ENCODE results near the gene RPL13. TPM values are rescaled to one million over a fixed set of nuclear protein-coding genes. Genes with fewer than 3 reads are reported as not detected.

RPL13 gene
- total RNA-seq, 6 donors from 2014 or later, result 1,332 to 3,837 (median 2,323) TPM

DNA sequence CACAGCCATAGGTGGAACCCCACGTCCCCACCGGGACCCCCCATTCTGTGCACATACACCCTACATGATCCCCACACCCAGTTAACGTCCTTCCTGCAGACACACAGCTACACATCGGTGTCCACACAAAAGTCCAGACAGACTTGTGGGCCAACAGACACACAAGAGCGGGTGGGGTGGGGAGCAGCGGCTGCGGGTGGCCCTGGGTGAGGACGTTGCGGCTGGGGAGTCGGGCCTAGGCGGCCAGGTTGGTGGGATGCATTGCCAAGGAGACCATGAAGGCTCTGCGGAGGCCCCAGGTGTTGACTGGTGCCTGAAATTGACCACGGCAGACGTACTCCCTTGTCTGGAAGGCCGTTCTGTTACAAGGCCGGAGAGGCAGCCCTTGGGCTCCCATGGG, 44.3 kb downstream of the RPL13 start:
- ATAC-seq (ENCODE audit: low FRiP score in 2 of 2), result no peak
- no peaks in the 10 kb centered on the region for H3K9me3 ChIP-seq
- no peak for TF ChIP-seq EP300 (IDR thresholded peaks at IDR 0.05)
- TF ChIP-seq, protein P1, sequence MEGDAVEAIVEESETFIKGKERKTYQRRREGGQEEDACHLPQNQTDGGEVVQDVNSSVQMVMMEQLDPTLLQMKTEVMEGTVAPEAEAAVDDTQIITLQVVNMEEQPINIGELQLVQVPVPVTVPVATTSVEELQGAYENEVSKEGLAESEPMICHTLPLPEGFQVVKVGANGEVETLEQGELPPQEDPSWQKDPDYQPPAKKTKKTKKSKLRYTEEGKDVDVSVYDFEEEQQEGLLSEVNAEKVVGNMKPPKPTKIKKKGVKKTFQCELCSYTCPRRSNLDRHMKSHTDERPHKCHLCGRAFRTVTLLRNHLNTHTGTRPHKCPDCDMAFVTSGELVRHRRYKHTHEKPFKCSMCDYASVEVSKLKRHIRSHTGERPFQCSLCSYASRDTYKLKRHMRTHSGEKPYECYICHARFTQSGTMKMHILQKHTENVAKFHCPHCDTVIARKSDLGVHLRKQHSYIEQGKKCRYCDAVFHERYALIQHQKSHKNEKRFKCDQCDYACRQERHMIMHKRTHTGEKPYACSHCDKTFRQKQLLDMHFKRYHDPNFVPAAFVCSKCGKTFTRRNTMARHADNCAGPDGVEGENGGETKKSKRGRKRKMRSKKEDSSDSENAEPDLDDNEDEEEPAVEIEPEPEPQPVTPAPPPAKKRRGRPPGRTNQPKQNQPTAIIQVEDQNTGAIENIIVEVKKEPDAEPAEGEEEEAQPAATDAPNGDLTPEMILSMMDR (IDR thresholded peaks at IDR 0.05), result no peak
- no peak for TF ChIP-seq POLR2AphosphoS5 (IDR thresholded peaks at IDR 0.05)
- TF ChIP-seq POLR2A (IDR thresholded peaks at IDR 0.05), result no peak
- H3K27ac ChIP-seq, result no peak overlapping the region
- no peaks in the 10 kb centered on the region for H3K27me3 ChIP-seq
- peaks cover 0 to 14% (median 11%) of the 10 kb centered on the region in 4 donors for H3K4me1 ChIP-seq
- 85 to 88% methylated on average over 7 to 16 of the region's 16 CpGs for WGBS, 2 donors
- H3K4me3 ChIP-seq, result no peak overlapping the region
- no peaks in the 10 kb centered on the region for H3K36me3 ChIP-seq
- DNase-seq, result peak in 1 of 2 donors; percentile 70

DNA sequence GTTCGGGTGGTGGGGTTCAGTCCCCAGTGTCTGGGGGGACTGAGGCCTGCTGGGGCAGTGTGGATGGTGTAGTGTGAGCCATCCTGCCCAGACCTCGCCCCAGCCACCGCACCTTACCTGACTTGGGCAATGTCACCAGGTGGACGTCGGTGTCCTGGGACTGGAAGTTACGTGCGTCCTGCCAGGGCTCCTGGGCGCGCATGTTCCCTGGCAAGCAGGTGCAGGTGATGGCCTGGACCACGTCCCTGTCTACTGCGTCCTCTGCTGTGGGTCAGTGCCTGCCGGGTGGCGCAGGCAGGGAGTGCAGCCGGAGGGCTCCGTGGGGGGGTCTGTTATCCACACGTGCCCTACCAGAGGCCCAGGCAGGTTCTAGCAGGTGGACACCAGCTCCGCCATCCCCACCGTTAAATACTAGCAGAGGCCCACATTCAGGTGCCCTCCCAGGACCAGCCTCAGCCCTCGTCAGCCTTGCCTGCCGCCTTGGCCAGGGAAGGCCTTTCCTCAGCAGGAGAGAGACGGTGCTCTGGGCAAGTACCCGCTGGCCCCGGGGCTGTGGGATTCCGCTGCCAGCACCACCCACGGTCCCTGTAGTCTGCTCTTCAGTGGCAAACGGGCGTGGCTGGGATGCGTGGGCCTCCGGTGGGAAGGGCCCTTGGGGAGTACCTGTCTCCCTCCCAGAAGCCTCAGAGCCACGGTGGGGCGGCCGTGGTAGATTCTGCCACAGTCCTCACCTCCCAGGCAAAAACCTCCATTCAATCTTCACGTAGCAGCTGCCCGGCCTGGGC, 44.9 kb downstream of the RPL13 start:
- WGBS, 2 donors, result 93% methylated on average over 31 of the region's 34 CpGs; no CpG with 5 or more reads in 1 of the 2 donors
- H3K27me3 ChIP-seq, result no peaks in the 10 kb centered on the region
- H3K4me1 ChIP-seq, result peaks cover 0 to 14% (median 11%) of the 10 kb centered on the region in 4 donors
- ATAC-seq (ENCODE audit: low FRiP score in 2 of 2) (no peak), DNase-seq (peak in 1 of 2 donors; percentile 64)
- no peak overlapping the region for H3K4me3 ChIP-seq
- no peak overlapping the region for H3K27ac ChIP-seq
- H3K36me3 ChIP-seq, result no peaks in the 10 kb centered on the region
- no peaks in the 10 kb centered on the region for H3K9me3 ChIP-seq
- no peak for TF ChIP-seq EP300 (IDR thresholded peaks at IDR 0.05)
- TF ChIP-seq POLR2A (IDR thresholded peaks at IDR 0.05), result no peak
- TF ChIP-seq POLR2AphosphoS5 (IDR thresholded peaks at IDR 0.05), result no peak
- TF ChIP-seq, protein P1 (IDR thresholded peaks at IDR 0.05), result no peak

DNA sequence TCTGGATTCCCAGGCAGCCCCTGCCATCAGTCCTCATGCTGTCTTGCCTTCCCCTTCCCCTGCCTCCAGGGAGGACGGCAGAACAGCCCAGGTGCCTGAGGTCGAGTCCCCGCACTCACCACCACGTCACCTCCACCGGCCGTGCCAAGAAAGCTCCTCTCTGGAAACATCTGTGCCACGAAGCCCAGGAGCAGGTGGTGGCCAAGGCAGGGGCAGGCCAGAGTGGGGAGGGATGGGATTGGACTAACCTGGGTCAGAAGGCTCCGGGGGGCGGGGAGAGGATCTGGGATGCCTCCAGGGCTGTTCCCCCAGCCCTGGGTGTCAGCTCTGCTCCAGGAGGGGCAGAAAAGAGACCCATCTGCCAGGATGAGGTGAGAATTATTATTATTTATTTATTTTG, 45.5 kb downstream of the RPL13 start:
- DNase-seq (no peak), ATAC-seq (ENCODE audit: low FRiP score in 2 of 2) (no peak)
- H3K27me3 ChIP-seq, result no peaks in the 10 kb centered on the region
- H3K4me1 ChIP-seq, result peaks cover 0 to 14% (median 11%) of the 10 kb centered on the region in 4 donors
- H3K27ac ChIP-seq, result no peak overlapping the region
- H3K9me3 ChIP-seq, result no peaks in the 10 kb centered on the region
- H3K4me3 ChIP-seq, result no peak overlapping the region
- no peaks in the 10 kb centered on the region for H3K36me3 ChIP-seq
- WGBS, 2 donors, result 91 to 92% methylated on average over 8 to 9 of the region's 9 CpGs
- TF ChIP-seq, protein P1 (IDR thresholded peaks at IDR 0.05), result no peak
- no peak for TF ChIP-seq POLR2AphosphoS5 (IDR thresholded peaks at IDR 0.05)
- no peak for TF ChIP-seq POLR2A (IDR thresholded peaks at IDR 0.05)
- no peak for TF ChIP-seq EP300 (IDR thresholded peaks at IDR 0.05)

DNA sequence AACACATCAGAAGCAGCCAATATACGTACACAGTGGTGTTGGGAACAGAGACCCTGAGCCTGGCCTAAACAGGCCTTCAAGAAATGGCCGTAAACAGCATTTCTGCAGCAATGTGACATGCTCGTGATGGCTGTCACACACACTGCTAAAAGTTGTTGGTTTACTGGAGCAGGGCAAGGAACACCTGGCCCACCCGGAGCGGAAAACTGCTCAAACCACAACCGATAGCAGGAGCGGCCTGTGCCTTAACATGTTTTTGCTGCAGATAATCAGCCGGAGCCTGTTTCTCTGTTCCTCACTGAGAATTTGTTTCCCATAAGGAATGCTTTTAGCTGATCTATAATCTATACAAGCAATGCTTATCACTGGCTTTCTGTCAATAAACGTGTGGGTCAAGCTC, 47.0 kb downstream of the RPL13 start:
- no peaks in the 10 kb centered on the region for H3K27me3 ChIP-seq
- ATAC-seq (ENCODE audit: low FRiP score in 2 of 2), result no peak
- H3K4me3 ChIP-seq, result no peak overlapping the region
- TF ChIP-seq POLR2AphosphoS5 (IDR thresholded peaks at IDR 0.05) (no peak), EP300 (IDR thresholded peaks at IDR 0.05) (no peak), POLR2A (IDR thresholded peaks at IDR 0.05) (no peak)
- TF ChIP-seq, protein P1 (IDR thresholded peaks at IDR 0.05), result no peak
- H3K27ac ChIP-seq, result no peak overlapping the region
- H3K9me3 ChIP-seq, result no peaks in the 10 kb centered on the region
- no peak for DNase-seq
- H3K36me3 ChIP-seq, result no peaks in the 10 kb centered on the region
- H3K4me1 ChIP-seq, result peaks cover 0 to 7% (median 6%) of the 10 kb centered on the region in 4 donors
- 78 to 81% methylated on average over 9 of the region's 9 CpGs for WGBS, 2 donors

All from upper lobe of left lung (tissue), 6 donors.